Activated T-cell treated with anti-CD3 and anti-CD28 coated beads, Interleukin-2, amount 50 U/mL, for 1 hour (primary cell): ENCODE data around the gene MAPK11.

Experiments
- DNase-seq: peaks from one replicate; pipeline ENCODE4 v3.0.0-alpha.2; 2020

Gene MAPK11

DNA sequence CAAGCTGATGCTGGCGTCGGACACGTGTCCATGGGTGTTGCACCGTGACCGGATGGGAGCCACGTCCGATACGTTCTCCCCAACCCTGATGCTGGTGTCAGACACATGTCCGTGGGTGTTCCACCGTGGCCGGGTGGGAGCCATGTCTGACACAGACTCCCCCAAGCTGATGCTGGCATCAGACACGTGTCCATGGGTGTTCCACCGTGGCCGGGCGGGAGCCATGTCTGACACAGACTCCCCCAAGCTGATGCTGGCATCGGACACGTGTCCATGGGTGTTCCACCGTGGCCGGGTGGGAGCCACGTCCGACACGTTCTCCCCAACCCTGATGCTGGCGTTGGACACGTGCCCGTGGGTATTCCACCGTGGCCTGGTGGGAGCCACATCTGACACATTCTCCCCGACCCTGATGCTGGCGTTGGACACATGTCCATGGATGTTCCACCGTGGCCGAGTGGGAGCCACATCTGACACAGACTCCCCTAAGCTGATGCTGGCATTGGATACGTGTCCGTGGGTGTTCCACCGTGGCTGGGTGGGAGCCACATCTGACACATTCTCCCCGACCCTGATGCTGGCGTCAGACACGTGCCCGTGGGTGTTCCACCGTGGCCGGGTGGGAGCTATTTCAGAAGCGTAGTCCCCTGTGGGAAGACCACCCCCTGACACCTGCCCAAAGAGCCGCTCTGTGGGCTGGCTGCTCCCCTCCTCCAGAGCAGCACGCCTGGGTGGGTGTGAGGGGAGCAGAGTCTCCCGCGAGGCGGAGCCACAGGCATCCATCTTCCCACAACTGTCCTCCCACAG, 49.4 kb downstream of the MAPK11 start:
- DNase-seq = no peak

DNA sequence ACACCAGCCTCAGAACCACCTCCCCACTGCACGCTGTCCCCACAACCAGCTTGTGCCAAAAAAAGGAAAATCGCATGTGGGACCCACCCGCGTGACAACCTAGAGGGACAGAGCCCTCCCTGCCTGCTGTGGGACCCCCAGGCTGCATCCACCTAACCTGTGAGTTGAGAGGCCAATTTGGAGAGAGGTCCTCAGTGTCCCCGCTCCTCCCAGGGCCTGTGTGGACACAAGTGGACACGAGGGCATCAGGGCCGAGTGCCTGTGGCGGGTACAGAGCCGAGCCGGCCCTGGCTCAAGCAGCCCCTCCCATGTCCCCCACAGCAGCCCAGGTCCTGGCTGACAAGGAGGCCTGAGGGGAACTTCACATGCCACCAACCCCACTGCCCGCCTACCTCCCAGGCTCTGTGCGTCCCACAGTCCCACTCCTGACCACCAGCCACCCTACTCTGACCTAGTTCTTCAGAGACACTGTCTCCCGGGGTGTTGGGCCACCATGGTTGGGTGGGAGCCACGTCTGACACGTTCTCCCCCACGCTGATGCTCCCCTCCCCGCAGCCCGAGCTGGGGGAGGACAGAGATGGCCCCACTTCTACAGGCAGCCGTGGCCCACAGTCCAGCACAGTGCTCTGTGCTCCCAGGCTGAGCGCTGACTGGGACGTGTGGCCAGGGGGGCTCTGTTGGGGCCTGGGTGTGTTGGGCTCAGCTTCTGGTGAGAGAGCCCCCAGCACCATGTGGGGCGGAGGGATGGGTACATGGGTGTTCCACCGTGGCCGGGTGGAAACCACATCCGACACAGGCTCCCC, 50.2 kb downstream of the MAPK11 start:
- DNase-seq = no peak

DNA sequence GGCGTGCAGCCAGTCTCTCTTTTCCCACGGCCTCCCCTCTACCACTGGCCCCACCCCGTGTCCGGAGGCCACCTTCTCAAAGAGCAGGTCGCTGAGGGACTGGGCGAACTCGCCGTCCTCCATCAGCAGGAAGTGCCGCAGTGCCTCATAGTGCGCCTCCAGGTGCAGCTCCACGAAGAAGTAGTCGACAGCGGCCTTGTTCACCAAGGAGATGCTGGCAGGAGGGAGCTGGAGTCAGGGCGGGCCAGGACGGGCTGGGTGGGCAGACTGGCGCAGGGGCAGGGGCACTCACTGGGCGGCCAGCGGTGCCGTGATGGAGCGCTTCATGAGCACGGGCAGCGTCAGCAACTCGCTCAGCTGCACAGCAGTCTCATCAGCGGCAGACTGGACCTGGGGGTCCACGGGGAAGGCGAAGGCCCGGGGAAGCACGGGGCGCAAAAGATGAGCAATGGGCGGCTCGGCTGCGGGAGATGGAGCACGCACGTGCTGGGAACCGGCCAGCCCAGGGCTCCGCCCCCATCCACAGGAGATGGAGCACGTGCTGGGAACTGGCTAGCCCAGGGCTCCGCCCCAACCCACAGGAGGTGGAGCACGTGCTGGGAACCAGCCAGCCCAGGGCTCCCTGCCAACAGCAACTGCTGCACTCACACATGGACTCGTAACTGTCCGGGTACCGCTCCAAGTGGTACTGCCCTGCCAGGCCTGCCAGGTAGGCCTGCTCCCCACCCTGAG, 51.0 kb downstream of the MAPK11 start:
- DNase-seq = no peak

DNA sequence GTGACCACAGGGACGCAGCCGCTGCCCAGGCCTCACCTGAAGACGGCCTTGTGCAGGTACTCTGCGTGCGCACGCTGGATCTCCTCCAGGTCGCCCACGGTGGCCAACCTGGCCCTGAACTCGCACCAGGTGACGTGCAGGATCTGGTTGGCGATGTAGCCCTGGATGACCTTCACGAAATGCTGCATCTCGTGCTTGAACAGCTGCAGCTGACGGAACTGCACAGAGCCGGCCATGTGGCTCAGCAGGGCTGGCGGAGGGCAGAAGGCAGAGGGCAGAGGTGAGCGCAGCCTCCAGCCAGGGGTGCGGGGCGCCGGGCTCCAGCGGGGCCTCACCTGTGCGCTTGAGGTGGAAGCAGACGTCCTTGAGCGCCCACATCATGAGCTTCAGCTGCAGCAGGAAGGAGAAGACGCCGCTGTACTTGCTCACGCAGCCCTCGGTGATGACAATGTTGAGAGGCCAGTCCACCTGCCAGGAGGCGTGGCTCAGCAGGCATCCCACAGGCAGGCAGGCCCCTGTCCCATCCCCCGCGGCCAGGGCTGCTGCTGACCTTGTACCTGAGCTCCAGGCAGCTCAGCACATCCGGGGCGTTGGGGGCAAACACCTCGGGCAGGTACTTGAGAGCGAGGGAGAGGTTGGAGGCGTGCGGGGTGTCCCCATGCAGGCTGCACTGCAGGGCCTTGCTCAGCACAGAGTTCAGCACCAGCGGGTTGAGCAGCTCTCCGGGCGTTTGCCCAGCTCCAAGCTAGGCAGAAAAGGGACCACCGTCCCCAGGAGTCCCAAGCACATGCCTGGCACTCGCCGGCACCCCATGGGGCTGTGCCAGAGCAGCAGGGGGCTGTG, 51.8 kb downstream of the MAPK11 start:
- no peak for DNase-seq

DNA sequence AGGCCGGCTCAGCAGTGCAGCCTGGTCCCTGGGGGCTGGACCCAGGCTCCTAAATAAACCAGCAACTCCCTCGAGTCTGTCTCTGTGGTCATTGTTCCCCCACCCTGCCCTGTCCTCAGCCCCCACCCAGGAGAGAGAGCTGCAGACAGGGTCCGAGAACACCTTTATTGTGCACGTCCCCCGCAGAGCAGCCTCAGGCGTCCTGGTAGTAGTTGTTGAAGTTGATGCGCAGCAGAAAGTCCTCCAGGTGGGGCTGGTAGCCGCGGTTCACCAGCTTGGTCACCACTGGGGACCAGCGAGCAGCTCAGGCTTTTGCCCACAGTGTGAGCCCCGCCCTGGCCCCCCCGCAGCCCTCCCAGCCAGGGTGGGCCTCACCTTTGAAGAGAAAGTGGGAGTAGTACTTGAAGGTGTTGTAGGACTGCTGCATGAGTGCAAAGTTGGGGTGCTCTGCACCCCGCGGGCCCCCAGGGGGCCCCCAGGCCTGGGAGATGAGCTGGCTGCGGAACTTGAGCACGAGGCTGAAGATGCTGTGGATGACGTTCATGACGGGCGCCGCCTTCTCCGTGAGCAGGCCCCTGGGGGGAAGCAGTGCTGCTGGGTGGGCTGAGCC, 52.5 kb downstream of the MAPK11 start:
- DNase-seq = no peak

DNA sequence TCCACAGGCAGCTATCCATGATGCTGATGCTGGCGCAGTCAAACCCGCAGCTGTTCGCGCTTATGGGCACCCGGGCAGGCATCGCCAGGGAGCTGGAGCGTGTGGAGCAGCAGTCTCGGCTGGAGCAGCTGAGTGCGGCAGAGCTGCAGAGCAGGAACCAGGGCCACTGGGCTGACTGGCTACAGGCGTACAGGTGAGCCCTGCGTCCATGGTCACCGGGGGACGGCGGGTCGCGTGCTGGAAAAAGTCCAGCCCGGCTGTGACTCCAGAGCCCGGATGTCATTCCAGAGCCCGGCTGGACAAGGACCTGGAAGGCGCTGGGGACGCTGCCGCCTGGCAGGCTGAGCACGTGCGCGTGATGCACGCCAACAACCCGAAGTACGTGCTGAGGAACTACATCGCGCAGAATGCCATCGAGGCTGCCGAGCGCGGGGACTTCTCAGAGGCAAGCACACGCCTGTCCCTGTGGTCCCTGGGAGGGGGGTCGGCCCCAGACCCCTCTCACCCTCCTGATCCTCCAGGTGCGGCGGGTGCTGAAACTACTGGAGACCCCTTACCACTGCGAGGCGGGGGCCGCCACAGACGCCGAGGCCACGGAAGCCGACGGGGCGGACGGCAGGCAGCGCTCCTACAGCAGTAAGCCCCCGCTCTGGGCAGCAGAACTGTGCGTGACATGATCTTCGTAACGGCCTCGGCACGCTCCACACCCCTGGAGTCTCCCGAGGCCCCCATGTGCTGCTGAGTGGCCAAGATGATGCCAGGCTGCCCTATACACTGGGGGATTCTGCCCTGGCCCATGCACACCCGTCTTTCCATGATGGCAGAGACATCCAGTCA, 53.3 kb downstream of the MAPK11 start:
- DNase-seq = no peak

DNA sequence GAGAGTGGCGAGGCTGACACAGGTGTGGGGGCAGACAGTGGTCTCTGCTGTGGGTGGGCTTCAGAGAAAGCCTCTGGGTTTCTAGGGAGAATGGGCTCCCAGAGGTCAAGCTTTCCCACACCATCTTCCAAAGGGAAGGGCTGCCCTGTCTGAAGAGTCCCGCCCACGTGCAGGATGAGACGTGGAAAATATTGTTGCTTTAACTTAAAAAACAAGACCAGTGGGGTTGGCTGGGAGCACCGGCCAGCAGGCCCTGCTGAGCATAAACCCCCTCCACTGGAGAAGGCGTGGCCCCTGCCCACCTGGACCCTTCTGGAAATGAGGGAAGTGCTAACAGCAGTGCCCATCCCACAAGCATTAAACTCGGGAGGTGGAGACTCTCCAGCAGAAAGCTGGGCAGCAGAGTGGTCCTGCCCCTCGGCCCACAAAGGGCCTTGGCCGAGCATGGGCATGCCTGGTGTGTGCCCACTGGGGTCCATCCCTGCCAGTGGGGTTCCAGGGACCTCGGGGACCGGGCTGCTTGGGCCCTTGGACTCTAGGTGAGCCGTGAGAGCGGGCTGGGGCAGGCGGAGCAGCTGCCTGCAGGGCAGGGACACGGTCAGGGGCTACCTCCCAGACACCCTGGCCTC, 54.0 kb downstream of the MAPK11 start:
- no peak for DNase-seq

DNA sequence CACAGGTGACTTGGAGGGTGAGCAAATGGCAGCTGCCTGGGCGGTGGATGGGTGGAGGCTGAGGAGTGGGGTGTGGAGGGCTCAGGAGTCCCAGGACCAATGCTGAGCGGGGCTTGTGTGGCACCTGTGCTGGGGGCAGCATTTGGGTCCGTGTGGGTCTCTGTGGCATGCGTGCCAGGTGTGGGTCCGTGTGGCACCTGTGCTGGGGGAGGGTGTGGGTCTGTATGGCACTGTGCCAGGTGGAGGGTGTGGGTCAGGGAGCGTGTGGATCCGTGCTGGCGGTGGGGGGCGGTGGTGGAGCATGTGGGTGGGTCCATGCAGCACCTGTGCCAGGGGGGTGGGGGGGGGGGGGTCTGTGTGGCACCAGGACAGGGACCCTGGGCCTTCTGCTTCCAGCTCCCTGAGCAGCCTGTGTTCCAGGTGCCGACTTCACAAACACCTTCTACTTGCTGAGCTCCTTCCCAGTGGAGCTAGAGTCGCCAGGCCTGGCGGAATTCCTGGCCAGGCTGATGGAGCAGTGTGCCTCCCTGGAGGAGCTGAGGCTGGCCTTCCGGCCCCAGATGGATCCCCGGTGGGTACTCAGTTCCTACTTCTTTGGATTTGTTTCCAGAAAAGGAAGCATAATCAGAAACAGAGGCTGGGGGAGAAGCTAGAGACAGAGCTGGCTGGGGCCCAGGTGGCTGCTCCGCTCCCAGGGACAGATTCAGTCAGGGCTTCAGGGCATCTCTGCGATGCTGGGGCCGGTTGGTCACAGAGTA, 54.7 kb downstream of the MAPK11 start:
- no peak for DNase-seq
